HEK293 (cell line): ENCODE results near the gene PFDN5.

Experiments
- CTCF ChIA-PET: fragments of 350-600 bp; formaldehyde crosslinking; extraction: SDS; loops from one replicate; lab custom pipeline; 2021; ENCODE audit warnings: antibody characterized with exemption; lab: Yijun Ruan, JAX
- POLR2A ChIA-PET: fragments of 300-600 bp; formaldehyde crosslinking; extraction: SDS; loops from one replicate; lab custom pipeline; 2020; ENCODE audit warnings: antibody characterized with exemption, inconsistent platforms; lab: Yijun Ruan, JAX
- H3K27ac ChIP-seq: fragments of 200-500 bp; sonication (Bioruptor generic); 2 replicates; pipeline ENCODE4 v1.5.1; 2014; ENCODE audit warnings: low read depth, low read length, control low read depth, inconsistent platforms; ENCODE audit errors: extremely low read depth
- H3K36me3 ChIP-seq, 2 experiments: fragments of 200-500 bp in 1 of 2; sonication (Bioruptor generic) in 1 of 2; 1 replicate in 1 of 2; 2 replicates in 1 of 2; pipeline ENCODE4 v1.5.1; 2014 to 2017; ENCODE audit warnings: inconsistent platforms in 2 of 2, low read length in 2 of 2; ENCODE audit not compliant: control insufficient read depth in 2 of 2, insufficient read depth in 1 of 2
- H3K4me1 ChIP-seq: fragments of 200-500 bp; sonication (Bioruptor generic); 2 replicates; pipeline ENCODE4 v1.5.1; 2014; ENCODE audit warnings: mild to moderate bottlenecking, low read length, inconsistent platforms; ENCODE audit not compliant: control insufficient read depth, insufficient read depth
- H3K4me3 ChIP-seq: 2 replicates; pipeline ENCODE4 v1.5.1; 2011; ENCODE audit warnings: low read depth, mild to moderate bottlenecking, control low read depth, low read length, moderate library complexity
- H3K9me3 ChIP-seq: fragments of 200-500 bp; sonication (Bioruptor generic); 2 replicates; pipeline ENCODE4 v1.5.1; 2014; ENCODE audit warnings: low read depth, low read length, inconsistent platforms; ENCODE audit not compliant: control insufficient read depth, insufficient read depth
- GLI2 ChIP-seq: fragments of 450-650 bp; formaldehyde crosslinking; IDR thresholded peaks from 2 replicates; pipeline ENCODE4; 2017; ENCODE audit warnings: missing biosample characterization, missing genetic modification characterization, low read depth, borderline replicate concordance
- HOXA7 ChIP-seq: sonication (generic); formaldehyde crosslinking; IDR thresholded peaks from 2 replicates; pipeline ENCODE4 v1.8.1; 2022; ENCODE audit warnings: missing genetic modification reagents, borderline replicate concordance
- INSM2 ChIP-seq: fragments of 450-650 bp; formaldehyde crosslinking; IDR thresholded peaks from 2 replicates; pipeline ENCODE4 v1.5.1; 2016; ENCODE audit warnings: missing biosample characterization, missing genetic modification characterization
- KLF17 ChIP-seq: fragments of 450-650 bp; formaldehyde crosslinking; IDR thresholded peaks from 2 replicates; pipeline ENCODE4 v1.5.1; 2016; ENCODE audit warnings: missing biosample characterization, missing genetic modification characterization
- REPIN1 ChIP-seq: fragments of 450-650 bp; formaldehyde crosslinking; IDR thresholded peaks from 2 replicates; pipeline ENCODE4 v1.5.1; 2017; ENCODE audit warnings: missing biosample characterization, missing genetic modification characterization, low read depth
- SP2 ChIP-seq: fragments of 450-650 bp; formaldehyde crosslinking; IDR thresholded peaks from 2 replicates; pipeline ENCODE4 v1.5.1; 2016; ENCODE audit warnings: missing biosample characterization, missing genetic modification characterization
- SP3 ChIP-seq: fragments of 450-650 bp; formaldehyde crosslinking; IDR thresholded peaks from 2 replicates; pipeline ENCODE4 v1.5.1; 2016; ENCODE audit warnings: missing biosample characterization, missing genetic modification characterization
- TCF7L2 ChIP-seq: IDR thresholded peaks from 2 replicates; pipeline ENCODE4 v1.6.1; 2011; ENCODE audit warnings: low read depth, mild to moderate bottlenecking, inconsistent platforms, low read length, moderate library complexity, borderline replicate concordance
- YY2 ChIP-seq: fragments of 450-650 bp; formaldehyde crosslinking; IDR thresholded peaks from 2 replicates; pipeline ENCODE4 v1.5.1; 2016; ENCODE audit warnings: missing biosample characterization, missing genetic modification characterization
- ZBTB20 ChIP-seq: fragments of 450-650 bp; formaldehyde crosslinking; IDR thresholded peaks from 2 replicates; pipeline ENCODE4 v1.5.1; 2016; ENCODE audit warnings: missing biosample characterization, missing genetic modification characterization
- ZBTB7A ChIP-seq: fragments of 450-650 bp; formaldehyde crosslinking; IDR thresholded peaks from 2 replicates; pipeline ENCODE4 v1.5.1; 2016; ENCODE audit warnings: low read depth, missing biosample characterization, missing genetic modification characterization
- ZEB2 ChIP-seq: fragments of 450-650 bp; formaldehyde crosslinking; IDR thresholded peaks from 2 replicates; pipeline ENCODE4 v1.5.1; 2016; ENCODE audit warnings: missing biosample characterization, missing genetic modification characterization
- ZFHX2 ChIP-seq: fragments of 450-650 bp; formaldehyde crosslinking; conservative IDR thresholded peaks from 2 replicates; pipeline ENCODE4 v1.5.1; 2016; ENCODE audit warnings: missing biosample characterization, missing genetic modification characterization
- ZFP37 ChIP-seq: fragments of 450-650 bp; formaldehyde crosslinking; IDR thresholded peaks from 2 replicates; pipeline ENCODE4 v1.5.1; 2016; ENCODE audit warnings: missing biosample characterization, missing genetic modification characterization
- ZIC2 ChIP-seq: fragments of 450-650 bp; formaldehyde crosslinking; IDR thresholded peaks from 2 replicates; pipeline ENCODE4 v1.5.1; 2016; ENCODE audit warnings: missing biosample characterization, missing genetic modification characterization
- ZNF112 ChIP-seq: fragments of 450-650 bp; formaldehyde crosslinking; IDR thresholded peaks from 2 replicates; pipeline ENCODE4 v1.5.0; 2017; ENCODE audit warnings: missing biosample characterization, missing genetic modification characterization
- ZNF114 ChIP-seq: fragments of 450-650 bp; formaldehyde crosslinking; IDR thresholded peaks from 2 replicates; pipeline ENCODE4 v1.5.0; 2017; ENCODE audit warnings: missing biosample characterization, missing genetic modification characterization
- ZNF138 ChIP-seq: fragments of 450-650 bp; formaldehyde crosslinking; IDR thresholded peaks from 2 replicates; pipeline ENCODE4 v1.5.1; 2016; ENCODE audit warnings: missing biosample characterization, missing genetic modification characterization, borderline replicate concordance
- ZNF2 ChIP-seq: fragments of 450-650 bp; formaldehyde crosslinking; IDR thresholded peaks from 2 replicates; pipeline ENCODE4 v1.5.1; 2016; ENCODE audit warnings: missing biosample characterization, missing genetic modification characterization
- ZNF202 ChIP-seq: fragments of 450-650 bp; formaldehyde crosslinking; IDR thresholded peaks from 2 replicates; pipeline ENCODE4 v1.5.1; 2016; ENCODE audit warnings: missing biosample characterization, missing genetic modification characterization, borderline replicate concordance
- ZNF335 ChIP-seq: fragments of 450-650 bp; formaldehyde crosslinking; conservative IDR thresholded peaks from 2 replicates; pipeline ENCODE4 v1.5.1; 2016; ENCODE audit warnings: missing biosample characterization, missing genetic modification characterization
- ZNF366 ChIP-seq: fragments of 450-650 bp; formaldehyde crosslinking; conservative IDR thresholded peaks from 2 replicates; pipeline ENCODE4 v1.5.1; 2016; ENCODE audit warnings: missing biosample characterization, missing genetic modification characterization
- ZNF416 ChIP-seq: fragments of 450-650 bp; formaldehyde crosslinking; IDR thresholded peaks from 2 replicates; pipeline ENCODE4 v1.5.1; 2016; ENCODE audit warnings: missing biosample characterization, missing genetic modification characterization
- ZNF558 ChIP-seq: fragments of 450-650 bp; formaldehyde crosslinking; IDR thresholded peaks from 2 replicates; pipeline ENCODE4 v1.5.1; 2016; ENCODE audit warnings: missing biosample characterization, missing genetic modification characterization
- ZNF600 ChIP-seq: fragments of 450-650 bp; formaldehyde crosslinking; IDR thresholded peaks from 2 replicates; pipeline ENCODE4 v1.5.1; 2016; ENCODE audit warnings: missing biosample characterization, missing genetic modification characterization
- ZNF639 ChIP-seq: fragments of 450-650 bp; formaldehyde crosslinking; IDR thresholded peaks from 2 replicates; pipeline ENCODE4 v1.5.1; 2016; ENCODE audit warnings: missing biosample characterization, missing genetic modification characterization
- ZNF645 ChIP-seq: fragments of 450-650 bp; formaldehyde crosslinking; IDR thresholded peaks from 2 replicates; pipeline ENCODE4; 2016; ENCODE audit warnings: missing biosample characterization, missing genetic modification characterization
- ZNF660 ChIP-seq: fragments of 450-650 bp; IDR thresholded peaks from 2 replicates; pipeline ENCODE4 v1.5.1; 2018; ENCODE audit warnings: missing biosample characterization, mild to moderate bottlenecking, missing genetic modification characterization
- ZNF677 ChIP-seq: fragments of 450-650 bp; IDR thresholded peaks from 2 replicates; pipeline ENCODE4 v1.5.0; 2018; ENCODE audit warnings: missing biosample characterization, mild to moderate bottlenecking, missing genetic modification characterization, moderate library complexity
- ZNF777 ChIP-seq: fragments of 450-650 bp; formaldehyde crosslinking; IDR thresholded peaks from 2 replicates; pipeline ENCODE4 v1.5.1; 2017; ENCODE audit warnings: missing biosample characterization, missing genetic modification characterization, borderline replicate concordance
- ZSCAN5A ChIP-seq: fragments of 450-650 bp; formaldehyde crosslinking; IDR thresholded peaks from 2 replicates; pipeline ENCODE4 v1.5.1; 2016; ENCODE audit warnings: missing biosample characterization, missing genetic modification characterization
- ZXDB ChIP-seq: fragments of 450-650 bp; formaldehyde crosslinking; IDR thresholded peaks from 2 replicates; pipeline ENCODE4 v1.5.1; 2016; ENCODE audit warnings: missing biosample characterization, missing genetic modification characterization

PFDN5 gene

GRCh38 chr12:53252349-53252916, 42.9 kb upstream of the PFDN5 start:
- Histone ChIP-seq H3K4me1 (peaks cover 4% of the 10 kb centered on the region; the same call in 1 of the 2 replicates), H3K9me3 (no peaks in the 10 kb centered on the region), H3K27ac (peak overlapping the region; percentile 61; the same call in 1 of the 2 replicates), H3K36me3 (peaks cover 0 to 22% of the 10 kb centered on the region in 2 experiments; a peak in 1 of 3 replicates), H3K4me3 (peak overlapping the region; percentile 91)
- POLR2A ChIA-PET: interaction anchor here (0.9 to 2.1 kb wide), 2 partner anchors 17 to 32 kb away, joined by 3 to 8 read pairs; no protein-coding TSS in a partner anchor
- CTCF ChIA-PET: interaction anchor here (0.7 to 4.6 kb wide), 4 partner anchors 14 to 39 kb away, joined by 3 to 53 read pairs (median 5); partner anchors contain the start of gene ESPL1
- TF ChIP-seq ZFP37 (tag by site-specific recombination) (peak; percentile 23; the same call in 1 of the 2 replicates), TCF7L2 (no peak), INSM2 (tag by site-specific recombination) (0 out of 2 replicates have a peak, but pooled peaks have one; percentile 19), ZEB2 (tag by site-specific recombination) (0 out of 2 replicates have a peak, but pooled peaks have one; percentile 3), ZNF416 (no peak), KLF17 (peak; percentile 46; the same call in 1 of the 2 replicates), ZNF660 (tag by site-specific recombination) (no peak), ZNF777 (tag by site-specific recombination) (no peak), YY2 (tag by site-specific recombination) (0 out of 2 replicates have a peak, but pooled peaks have one; percentile 1), ZBTB7A (tag by site-specific recombination) (peak; percentile 80; the same call in 1 of the 2 replicates), REPIN1 (tag by site-specific recombination) (no peak), ZIC2 (tag by site-specific recombination) (no peak), ZNF558 (no peak), ZSCAN5A (tag by site-specific recombination) (no peak), ZNF639 (0 out of 2 replicates have a peak, but pooled peaks have one; percentile 9), ZNF335 (tag by site-specific recombination) (no peak; the same call in 1 of the 2 replicates), ZNF114 (tag by site-specific recombination) (no peak), ZNF138 (tag by site-specific recombination) (no peak), ZFHX2 (tag by site-specific recombination) (0 out of 2 replicates have a peak, but pooled peaks have one; percentile 10), ZBTB20 (tag by site-specific recombination) (peak; percentile 40), HOXA7 (no peak), SP2 (tag by site-specific recombination) (0 out of 2 replicates have a peak, but pooled peaks have one; percentile 13), ZNF202 (no peak), GLI2 (no peak), ZNF677 (tag by site-specific recombination) (no peak), ZNF366 (0 out of 2 replicates have a peak, but pooled peaks have one; percentile 14), ZNF645 (tag by site-specific recombination) (no peak), ZNF600 (tag by site-specific recombination) (no peak), SP3 (tag by site-specific recombination) (peak; percentile 48; the same call in 1 of the 2 replicates), ZXDB (no peak; the same call in 1 of the 2 replicates), ZNF2 (tag by site-specific recombination) (0 out of 2 replicates have a peak, but pooled peaks have one; percentile 15), ZNF112 (tag by site-specific recombination) (no peak)
